ENCODE measurements around the gene MYO18B. TPM values are rescaled to one million over a fixed set of nuclear protein-coding genes. Genes with fewer than 3 reads are reported as not detected.

MYO18B gene
- polyA plus RNA-seq, 1 donor (not counting 4 experiments of a cell fraction or from before 2014, with no cell fraction given) = not detected

GRCh38 chr22:25987948-25988347, 246.0 kb downstream of the MYO18B start:
- Histone ChIP-seq H3K4me1 (ENCODE audit: control insufficient read depth, extremely low read depth, insufficient read depth, low read length) (no peaks in the 10 kb centered on the region), H3K27ac (ENCODE audit: control insufficient read depth, insufficient read depth, low read length) (no peak overlapping the region), H3K9me1 (ENCODE audit: control insufficient read depth, extremely low read depth, insufficient read depth, low read length) (no peaks in the 10 kb centered on the region), H3K9me3 (ENCODE audit: control insufficient read depth, low read depth, low read length) (no peaks in the 10 kb centered on the region), H3K27me3 (ENCODE audit: control insufficient read depth, extremely low read depth, insufficient read depth, low read length) (no peaks in the 10 kb centered on the region), H3K79me2 (ENCODE audit: control insufficient read depth, insufficient read depth, low read length) (no peaks in the 10 kb centered on the region), H4K20me1 (ENCODE audit: control insufficient read depth, extremely low read depth, insufficient read depth, low read length) (no peaks in the 10 kb centered on the region), H3K4me2 (ENCODE audit: control insufficient read depth, extremely low read depth, insufficient read depth, low read depth, low read length) (no peak overlapping the region), H3K9ac (ENCODE audit: control insufficient read depth, extremely low read depth, insufficient read depth, low read length) (no peak overlapping the region), H2AFZ (ENCODE audit: control insufficient read depth, low read length) (no peak overlapping the region), H3K36me3 (ENCODE audit: control insufficient read depth in 2 of 2, extremely low read depth in 1 of 2, insufficient read depth in 2 of 2, low read length in 2 of 2) (no peaks in the 10 kb centered on the region), H3K4me3 (ENCODE audit: control insufficient read depth in 2 of 3, extremely low read depth in 1 of 3, insufficient read depth in 2 of 3, low read depth in 1 of 3, low read length in 3 of 3) (no peak overlapping the region)
- FAIRE-seq (no peak), DNase-seq (ENCODE audit: low read depth, low spot score) (no peak)
- TF ChIP-seq, protein P1, sequence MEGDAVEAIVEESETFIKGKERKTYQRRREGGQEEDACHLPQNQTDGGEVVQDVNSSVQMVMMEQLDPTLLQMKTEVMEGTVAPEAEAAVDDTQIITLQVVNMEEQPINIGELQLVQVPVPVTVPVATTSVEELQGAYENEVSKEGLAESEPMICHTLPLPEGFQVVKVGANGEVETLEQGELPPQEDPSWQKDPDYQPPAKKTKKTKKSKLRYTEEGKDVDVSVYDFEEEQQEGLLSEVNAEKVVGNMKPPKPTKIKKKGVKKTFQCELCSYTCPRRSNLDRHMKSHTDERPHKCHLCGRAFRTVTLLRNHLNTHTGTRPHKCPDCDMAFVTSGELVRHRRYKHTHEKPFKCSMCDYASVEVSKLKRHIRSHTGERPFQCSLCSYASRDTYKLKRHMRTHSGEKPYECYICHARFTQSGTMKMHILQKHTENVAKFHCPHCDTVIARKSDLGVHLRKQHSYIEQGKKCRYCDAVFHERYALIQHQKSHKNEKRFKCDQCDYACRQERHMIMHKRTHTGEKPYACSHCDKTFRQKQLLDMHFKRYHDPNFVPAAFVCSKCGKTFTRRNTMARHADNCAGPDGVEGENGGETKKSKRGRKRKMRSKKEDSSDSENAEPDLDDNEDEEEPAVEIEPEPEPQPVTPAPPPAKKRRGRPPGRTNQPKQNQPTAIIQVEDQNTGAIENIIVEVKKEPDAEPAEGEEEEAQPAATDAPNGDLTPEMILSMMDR (optimal IDR thresholded peaks at IDR 0.05 in 1 of 3, IDR thresholded peaks at IDR 0.05 in 1 of 3, conservative IDR thresholded peaks at IDR 0.05 in 1 of 3; ENCODE audit: extremely low read depth in 1 of 3, insufficient read depth in 2 of 3, low read length in 3 of 3) = no peak
- no peak for TF ChIP-seq EZH2 (IDR thresholded peaks at IDR 0.05; ENCODE audit: low read length)
- dilution Hi-C loops (cut with MboI; ENCODE audit: extremely low pct_ligation_motif_present, low sequenced_read_pairs) = no loop called here

GRCh38 chr22:25990940-25991339, 249.0 kb downstream of the MYO18B start:
- no peak overlapping the region for H3K4me2 ChIP-seq (ENCODE audit: control insufficient read depth, extremely low read depth, insufficient read depth, low read depth, low read length)
- H3K27ac ChIP-seq (ENCODE audit: control insufficient read depth, insufficient read depth, low read length) = no peak overlapping the region
- DNase-seq (ENCODE audit: low read depth, low spot score) (no peak), FAIRE-seq (no peak)
- H2AFZ ChIP-seq (ENCODE audit: control insufficient read depth, low read length) = no peak overlapping the region
- no peaks in the 10 kb centered on the region for H3K9me1 ChIP-seq (ENCODE audit: control insufficient read depth, extremely low read depth, insufficient read depth, low read length)
- no peak overlapping the region for H3K4me3 ChIP-seq (ENCODE audit: control insufficient read depth in 2 of 3, extremely low read depth in 1 of 3, insufficient read depth in 2 of 3, low read depth in 1 of 3, low read length in 3 of 3)
- H3K36me3 ChIP-seq (ENCODE audit: control insufficient read depth in 2 of 2, extremely low read depth in 1 of 2, insufficient read depth in 2 of 2, low read length in 2 of 2) = no peaks in the 10 kb centered on the region
- TF ChIP-seq, protein P1 (optimal IDR thresholded peaks at IDR 0.05 in 1 of 3, IDR thresholded peaks at IDR 0.05 in 1 of 3, conservative IDR thresholded peaks at IDR 0.05 in 1 of 3; ENCODE audit: extremely low read depth in 1 of 3, insufficient read depth in 2 of 3, low read length in 3 of 3) = no peak
- no peak for TF ChIP-seq EZH2 (IDR thresholded peaks at IDR 0.05; ENCODE audit: low read length)
- no peaks in the 10 kb centered on the region for H3K79me2 ChIP-seq (ENCODE audit: control insufficient read depth, insufficient read depth, low read length)
- no peaks in the 10 kb centered on the region for H3K4me1 ChIP-seq (ENCODE audit: control insufficient read depth, extremely low read depth, insufficient read depth, low read length)
- no peaks in the 10 kb centered on the region for H3K9me3 ChIP-seq (ENCODE audit: control insufficient read depth, low read depth, low read length)
- H4K20me1 ChIP-seq (ENCODE audit: control insufficient read depth, extremely low read depth, insufficient read depth, low read length) = no peaks in the 10 kb centered on the region
- H3K9ac ChIP-seq (ENCODE audit: control insufficient read depth, extremely low read depth, insufficient read depth, low read length) = no peak overlapping the region
- no peaks in the 10 kb centered on the region for H3K27me3 ChIP-seq (ENCODE audit: control insufficient read depth, extremely low read depth, insufficient read depth, low read length)
- dilution Hi-C loops (cut with MboI; ENCODE audit: extremely low pct_ligation_motif_present, low sequenced_read_pairs) = no loop called here

Measured in keratinocyte (primary cell).